Transverse colon (tissue), 4 donors: ENCODE data around the gene S100A2. TPM values are rescaled to one million over a fixed set of nuclear protein-coding genes. Genes with fewer than 3 reads are reported as not detected.

Source experiments
- DNase-seq: peaks from one replicate; pipeline ENCODE4 v3.0.0-alpha.2; 2019
- H3K27ac ChIP-seq, 4 donors: fragments of 200-600 bp; sonication (generic); 2 replicates each; pipeline ENCODE4 v1.5.1; 2016 to 2018; ENCODE audit warnings: inconsistent platforms in 4 of 4
- H3K27me3 ChIP-seq: fragments of 200-600 bp; sonication (generic); 2 replicates; pipeline ENCODE4 v1.5.1; 2017; ENCODE audit warnings: inconsistent platforms
- H3K36me3 ChIP-seq, 4 donors: fragments of 200-600 bp; sonication (generic); 2 replicates each; pipeline ENCODE4 v1.5.1; 2017 to 2019; ENCODE audit warnings: inconsistent platforms in 4 of 4
- H3K4me1 ChIP-seq, 4 donors: fragments of 200-600 bp; sonication (generic); 2 replicates each; pipeline ENCODE4 v1.5.1; 2017 to 2020; ENCODE audit warnings: inconsistent platforms in 4 of 4
- H3K4me3 ChIP-seq, 4 donors: fragments of 200-600 bp; sonication (generic); 1 replicate in 1 of 4; 2 replicates in 3 of 4; pipeline versions ENCODE4 v1.5.1 to v1.6.1; 2017 to 2019; ENCODE audit warnings: inconsistent platforms in 4 of 4
- H3K9me3 ChIP-seq, 2 donors: fragments of 200-600 bp; sonication (generic); 2 replicates each; pipeline ENCODE4 v1.5.1; 2017 to 2019; ENCODE audit warnings: inconsistent platforms in 2 of 2
- CTCF ChIP-seq, 5 experiments: fragments of 200-600 bp in 3 of 5; fragments of 450-650 bp in 2 of 5; sonication (generic) in 3 of 5; IDR thresholded peaks; 1 replicate in 2 of 5; 2 replicates in 3 of 5; pipeline ENCODE4 v1.5.1; 2016 to 2017; ENCODE audit warnings: antibody characterized with exemption in 5 of 5, inconsistent platforms in 3 of 5, mild to moderate bottlenecking in 2 of 5, moderate library complexity in 1 of 5
- EP300 ChIP-seq: sonication (generic); formaldehyde crosslinking; IDR thresholded peaks from one replicate; pipeline ENCODE4 v1.6.1; 2017; ENCODE audit warnings: antibody characterized with exemption, low read depth
- POLR2A ChIP-seq: fragments of 450-650 bp; IDR thresholded peaks from one replicate; pipeline ENCODE4 v1.6.1; 2016; ENCODE audit warnings: antibody characterized with exemption, mild to moderate bottlenecking, moderate library complexity
- POLR2AphosphoS5 ChIP-seq, 3 donors: sonication (generic); formaldehyde crosslinking; IDR thresholded peaks; one replicate each; pipeline ENCODE4 v1.6.1; 2016; ENCODE audit warnings: antibody characterized with exemption in 3 of 3
- WGBS, 2 donors: methylation state at CpG; one replicate each; pipeline ENCODE4 v1.1.5; 2018; ENCODE audit warnings: low coverage in 1 of 2; 5-methylcytosine and 5-hydroxymethylcytosine counted together
- in situ Hi-C, 4 donors: fragments of 200-750 bp; cut with MboI; loops; one replicate each; pipeline versions ENCODE4 v1.15.0 to v1.15.1; 2017; ENCODE audit warnings: low sequenced_read_pairs in 3 of 4, low pct_ligation_motif_present in 1 of 4, low pct_unique_long_range_greater_than_20kb in 1 of 4
- intact Hi-C: fragments of 100-400 bp; cut with DNase I; formaldehyde crosslinking; loops from one replicate; pipeline ENCODE4 v1.15.1; 2023; ENCODE audit warnings: low total_unique reads
- total RNA-seq, 4 donors: library from RNA; depleted of rRNA; stranded (reverse); fragments of >200 nt; gene quantifications; one replicate each; pipeline ENCODE4 v1.1.0, GENCODE V29; 2016

The S100A2 gene
- total RNA-seq, 4 donors from 2014 or later = 2.2 TPM; not detected in 3

- Histone ChIP-seq H3K27ac (peak overlapping the region; percentile 29 to 63 (median 59)), H3K9me3 (no peaks in the 10 kb centered on the region), H3K4me1 (peaks cover 9 to 37% (median 14%) of the 10 kb centered on the region in 4 donors), H3K36me3 (no peaks in the 10 kb centered on the region), H3K27me3 (no peaks in the 10 kb centered on the region), H3K4me3 (no peak overlapping the region)
- no peak for DNase-seq
- TF ChIP-seq CTCF (IDR thresholded peaks at IDR 0.05) = no peak
- TF ChIP-seq POLR2A = no peak
- TF ChIP-seq EP300 = no peak
- TF ChIP-seq POLR2AphosphoS5 (IDR thresholded peaks at IDR 0.05) = no peak
- 66 to 69% methylated on average over 3 of the region's 3 CpGs for WGBS, 2 donors
- in situ Hi-C loops = loop anchor here in 1 of 4 donors (10.0 kb wide), 1 partner anchor 91 kb away; no protein-coding TSS in a partner anchor
- intact Hi-C loops = no loop called here
These were observed 7.7 kb upstream of the S100A2 start for GRCh38 chr1:153573351-153573750.

GRCh38 chr1:153572569-153573015, 6.9 kb upstream of the S100A2 start:
- Histone ChIP-seq H3K9me3 (no peaks in the 10 kb centered on the region), H3K4me3 (no peak overlapping the region), H3K4me1 (peaks cover 17 to 38% (median 20%) of the 10 kb centered on the region in 4 donors), H3K27me3 (no peaks in the 10 kb centered on the region), H3K36me3 (no peaks in the 10 kb centered on the region), H3K27ac (peak overlapping the region; percentile 29 to 63 (median 59))
- in situ Hi-C loops = loop anchor here in 1 of 4 donors (10.0 kb wide), 1 partner anchor 92 kb away; no protein-coding TSS in a partner anchor
- peak in 2 of 3 donors; percentile 9 to 54 for TF ChIP-seq POLR2AphosphoS5 (IDR thresholded peaks at IDR 0.05)
- TF ChIP-seq CTCF (IDR thresholded peaks at IDR 0.05) = peak; percentile 76 to 90 (median 81)
- no peak for TF ChIP-seq EP300
- no peak for TF ChIP-seq POLR2A
- 0 to 13% methylated on average over 3 of the region's 3 CpGs for WGBS, 2 donors
- DNase-seq = peak; percentile 90
- intact Hi-C loops = no loop called here

GRCh38 chr1:153571706-153572105, 6.1 kb upstream of the S100A2 start:
- Histone ChIP-seq H3K36me3 (no peaks in the 10 kb centered on the region), H3K27me3 (no peaks in the 10 kb centered on the region), H3K9me3 (no peaks in the 10 kb centered on the region), H3K4me3 (no peak overlapping the region), H3K4me1 (peaks cover 22 to 40% (median 24%) of the 10 kb centered on the region in 4 donors), H3K27ac (no peak overlapping the region)
- in situ Hi-C loops = loop anchor here in 1 of 4 donors (10.0 kb wide), 1 partner anchor 93 kb away; no protein-coding TSS in a partner anchor
- TF ChIP-seq POLR2AphosphoS5 (IDR thresholded peaks at IDR 0.05) (no peak), CTCF (IDR thresholded peaks at IDR 0.05) (no peak), EP300 (no peak), POLR2A (no peak)
- WGBS, 2 donors = 68 to 77% methylated on average over 5 to 7 of the region's 7 CpGs
- intact Hi-C loops = no loop called here
- DNase-seq = no peak

GRCh38 chr1:153570874-153571273, 5.2 kb upstream of the S100A2 start:
- TF ChIP-seq POLR2AphosphoS5 (IDR thresholded peaks at IDR 0.05) = no peak
- TF ChIP-seq EP300 = no peak
- no peak for TF ChIP-seq POLR2A
- TF ChIP-seq CTCF (IDR thresholded peaks at IDR 0.05) = no peak
- Histone ChIP-seq H3K4me1 (peaks cover 28 to 49% (median 32%) of the 10 kb centered on the region in 4 donors), H3K4me3 (no peak overlapping the region), H3K36me3 (no peaks in the 10 kb centered on the region), H3K27ac (no peak overlapping the region), H3K9me3 (no peaks in the 10 kb centered on the region), H3K27me3 (no peaks in the 10 kb centered on the region)
- WGBS, 2 donors = 30 to 57% methylated on average over 2 to 5 of the region's 5 CpGs
- intact Hi-C loops = no loop called here
- in situ Hi-C loops = loop anchor here in 1 of 4 donors (10.0 kb wide), 1 partner anchor 94 kb away; no protein-coding TSS in a partner anchor
- no peak for DNase-seq
